SK-N-SH treated with all-trans-retinoic acid at 6 μM for 48 hours (cell line): ENCODE data around the gene TOMM20L.

ENCODE experiments used
- ATAC-seq: fragments of 200-7000 bp; cut with Tn5 transposase; 3 replicates; pipeline ENCODE4 v1.9.1; 2020; ENCODE audit warnings: mild to moderate bottlenecking, moderate library complexity
- ARNTL ChIP-seq: fragments of 450-650 bp; formaldehyde crosslinking; IDR thresholded peaks from 2 replicates; pipeline ENCODE4 v1.5.0; 2020; ENCODE audit warnings: low read depth, mild to moderate bottlenecking, moderate library complexity, borderline replicate concordance
- BACH2 ChIP-seq: fragments of 250-450 bp; sonication (Bioruptor Pico); IDR thresholded peaks from 2 replicates; pipeline ENCODE4 v1.9.0; 2021; ENCODE audit warnings: mild to moderate bottlenecking, borderline replicate concordance
- CSDC2 ChIP-seq: fragments of 250-450 bp; sonication (Bioruptor Pico); IDR thresholded peaks from 2 replicates; pipeline ENCODE4 v1.5.0; 2020; ENCODE audit warnings: mild to moderate bottlenecking, moderate library complexity
- CSRNP3 ChIP-seq: fragments of 250-450 bp; sonication (Bioruptor Pico); IDR thresholded peaks from 2 replicates; pipeline ENCODE4 v1.5.1; 2021; ENCODE audit warnings: mild to moderate bottlenecking, moderate library complexity
- ESRRG ChIP-seq: fragments of 250-450 bp; sonication (Bioruptor Pico); IDR thresholded peaks from 2 replicates; pipeline ENCODE4 v1.6.1; 2021; ENCODE audit warnings: mild to moderate bottlenecking
- GLIS3 ChIP-seq: fragments of 250-450 bp; sonication (Bioruptor Pico); IDR thresholded peaks from 2 replicates; pipeline ENCODE4 v1.5.0; 2020; ENCODE audit warnings: mild to moderate bottlenecking, moderate library complexity
- PATZ1 ChIP-seq: fragments of 250-450 bp; sonication (Bioruptor Pico); IDR thresholded peaks from 2 replicates; pipeline ENCODE4 v1.8.0; 2020; ENCODE audit warnings: mild to moderate bottlenecking, moderate library complexity, borderline replicate concordance
- POU6F1 ChIP-seq: fragments of 250-450 bp; sonication (Bioruptor Pico); IDR thresholded peaks from 2 replicates; pipeline ENCODE4 v1.8.0; 2021; ENCODE audit warnings: low read depth, mild to moderate bottlenecking, moderate library complexity, borderline replicate concordance
- PPARA ChIP-seq: fragments of 250-450 bp; sonication (Bioruptor Pico); IDR thresholded peaks from 2 replicates; pipeline ENCODE4 v1.5.0; 2020; ENCODE audit warnings: mild to moderate bottlenecking, borderline replicate concordance
- RARB ChIP-seq: fragments of 250-450 bp; sonication (Bioruptor Pico); IDR thresholded peaks from 2 replicates; pipeline ENCODE4 v1.8.0; 2021; ENCODE audit warnings: mild to moderate bottlenecking, moderate library complexity
- SNAI2 ChIP-seq: fragments of 250-450 bp; sonication (Bioruptor Pico); IDR thresholded peaks from 2 replicates; pipeline ENCODE4 v1.5.0; 2020; ENCODE audit warnings: mild to moderate bottlenecking, moderate library complexity
- TCF4 ChIP-seq: fragments of 250-450 bp; sonication (Bioruptor Pico); IDR thresholded peaks from 2 replicates; pipeline ENCODE4 v1.8.0; 2021; ENCODE audit warnings: mild to moderate bottlenecking, moderate library complexity, borderline replicate concordance
- TOX ChIP-seq: fragments of 250-450 bp; sonication (Bioruptor Pico); IDR thresholded peaks from 2 replicates; pipeline ENCODE4 v1.8.0; 2021; ENCODE audit warnings: mild to moderate bottlenecking, moderate library complexity, borderline replicate concordance
- ZC3H10 ChIP-seq: fragments of 250-450 bp; sonication (Bioruptor Pico); IDR thresholded peaks from 2 replicates; pipeline ENCODE4 v1.5.1; 2021; ENCODE audit warnings: mild to moderate bottlenecking, moderate library complexity
- ZFP3 ChIP-seq: fragments of 250-450 bp; sonication (Bioruptor Pico); IDR thresholded peaks from 2 replicates; pipeline ENCODE4 v1.5.0; 2020; ENCODE audit warnings: mild to moderate bottlenecking, moderate library complexity
- ZFP30 ChIP-seq: fragments of 450-650 bp; formaldehyde crosslinking; IDR thresholded peaks from 2 replicates; pipeline ENCODE4 v1.5.0; 2022; ENCODE audit warnings: mild to moderate bottlenecking, moderate library complexity
- ZNF565 ChIP-seq: fragments of 450-650 bp; formaldehyde crosslinking; conservative IDR thresholded peaks from 2 replicates; pipeline ENCODE4 v1.5.0; 2020; ENCODE audit warnings: low read depth, mild to moderate bottlenecking, moderate library complexity
- ZNF70 ChIP-seq: fragments of 450-650 bp; formaldehyde crosslinking; IDR thresholded peaks from 2 replicates; pipeline ENCODE4 v1.5.0; 2020; ENCODE audit warnings: mild to moderate bottlenecking, moderate library complexity
- ZNF8 ChIP-seq: fragments of 450-650 bp; formaldehyde crosslinking; IDR thresholded peaks from 2 replicates; pipeline ENCODE4 v1.5.0; 2020; ENCODE audit warnings: mild to moderate bottlenecking, moderate library complexity
- TF ChIP-seq, protein P1 (sequence below): fragments of 250-450 bp; sonication (Bioruptor Pico); IDR thresholded peaks from 2 replicates; pipeline ENCODE4 v1.5.0; 2020; ENCODE audit warnings: mild to moderate bottlenecking, moderate library complexity
- TF ChIP-seq, protein P2 (sequence below): fragments of 250-450 bp; sonication (Bioruptor Pico); IDR thresholded peaks from 2 replicates; pipeline ENCODE4 v1.5.1; 2020; ENCODE audit warnings: low read depth, mild to moderate bottlenecking, moderate library complexity

TOMM20L gene

DNA sequence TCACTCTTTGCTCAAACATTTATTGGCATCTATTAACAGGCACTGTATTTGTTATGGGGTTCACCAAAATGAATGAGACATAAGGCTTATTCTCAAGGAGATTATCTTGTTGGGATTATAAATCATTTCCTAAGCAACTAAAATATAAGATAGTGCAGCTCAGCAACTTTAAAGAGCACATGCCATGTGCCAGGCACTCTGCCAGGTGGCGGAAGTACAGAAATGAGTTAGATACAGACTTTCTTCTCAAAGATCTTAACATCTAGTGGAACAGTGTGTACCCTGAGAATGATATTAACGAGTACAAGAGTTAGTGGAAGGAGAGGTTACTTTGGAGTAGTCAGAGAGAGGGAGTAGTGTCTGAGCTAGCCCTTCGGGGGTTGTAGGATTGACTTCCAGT is 28.4 kb upstream of the TOMM20L start:
- ATAC-seq: no peak
- TF ChIP-seq PPARA (CRISPR knock-in tag) (no peak), GLIS3 (CRISPR knock-in tag) (no peak), ARNTL (CRISPR knock-in tag) (no peak), BACH2 (CRISPR knock-in tag) (no peak), ZFP30 (CRISPR knock-in tag) (no peak), CSRNP3 (CRISPR knock-in tag) (no peak), CSDC2 (CRISPR knock-in tag) (no peak), RARB (CRISPR knock-in tag) (no peak), PATZ1 (CRISPR knock-in tag) (no peak), ZNF565 (no peak), ZNF70 (CRISPR knock-in tag) (no peak), POU6F1 (CRISPR knock-in tag) (no peak), ZNF8 (CRISPR knock-in tag) (no peak), ZC3H10 (no peak), SNAI2 (no peak), TCF4 (CRISPR knock-in tag) (no peak), ESRRG (no peak), TOX (CRISPR knock-in tag) (no peak)
- TF ChIP-seq, protein P1, sequence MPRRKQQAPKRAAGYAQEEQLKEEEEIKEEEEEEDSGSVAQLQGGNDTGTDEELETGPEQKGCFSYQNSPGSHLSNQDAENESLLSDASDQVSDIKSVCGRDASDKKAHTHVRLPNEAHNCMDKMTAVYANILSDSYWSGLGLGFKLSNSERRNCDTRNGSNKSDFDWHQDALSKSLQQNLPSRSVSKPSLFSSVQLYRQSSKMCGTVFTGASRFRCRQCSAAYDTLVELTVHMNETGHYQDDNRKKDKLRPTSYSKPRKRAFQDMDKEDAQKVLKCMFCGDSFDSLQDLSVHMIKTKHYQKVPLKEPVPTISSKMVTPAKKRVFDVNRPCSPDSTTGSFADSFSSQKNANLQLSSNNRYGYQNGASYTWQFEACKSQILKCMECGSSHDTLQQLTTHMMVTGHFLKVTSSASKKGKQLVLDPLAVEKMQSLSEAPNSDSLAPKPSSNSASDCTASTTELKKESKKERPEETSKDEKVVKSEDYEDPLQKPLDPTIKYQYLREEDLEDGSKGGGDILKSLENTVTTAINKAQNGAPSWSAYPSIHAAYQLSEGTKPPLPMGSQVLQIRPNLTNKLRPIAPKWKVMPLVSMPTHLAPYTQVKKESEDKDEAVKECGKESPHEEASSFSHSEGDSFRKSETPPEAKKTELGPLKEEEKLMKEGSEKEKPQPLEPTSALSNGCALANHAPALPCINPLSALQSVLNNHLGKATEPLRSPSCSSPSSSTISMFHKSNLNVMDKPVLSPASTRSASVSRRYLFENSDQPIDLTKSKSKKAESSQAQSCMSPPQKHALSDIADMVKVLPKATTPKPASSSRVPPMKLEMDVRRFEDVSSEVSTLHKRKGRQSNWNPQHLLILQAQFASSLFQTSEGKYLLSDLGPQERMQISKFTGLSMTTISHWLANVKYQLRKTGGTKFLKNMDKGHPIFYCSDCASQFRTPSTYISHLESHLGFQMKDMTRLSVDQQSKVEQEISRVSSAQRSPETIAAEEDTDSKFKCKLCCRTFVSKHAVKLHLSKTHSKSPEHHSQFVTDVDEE (CRISPR knock-in tag): no peak
- TF ChIP-seq, protein P2, sequence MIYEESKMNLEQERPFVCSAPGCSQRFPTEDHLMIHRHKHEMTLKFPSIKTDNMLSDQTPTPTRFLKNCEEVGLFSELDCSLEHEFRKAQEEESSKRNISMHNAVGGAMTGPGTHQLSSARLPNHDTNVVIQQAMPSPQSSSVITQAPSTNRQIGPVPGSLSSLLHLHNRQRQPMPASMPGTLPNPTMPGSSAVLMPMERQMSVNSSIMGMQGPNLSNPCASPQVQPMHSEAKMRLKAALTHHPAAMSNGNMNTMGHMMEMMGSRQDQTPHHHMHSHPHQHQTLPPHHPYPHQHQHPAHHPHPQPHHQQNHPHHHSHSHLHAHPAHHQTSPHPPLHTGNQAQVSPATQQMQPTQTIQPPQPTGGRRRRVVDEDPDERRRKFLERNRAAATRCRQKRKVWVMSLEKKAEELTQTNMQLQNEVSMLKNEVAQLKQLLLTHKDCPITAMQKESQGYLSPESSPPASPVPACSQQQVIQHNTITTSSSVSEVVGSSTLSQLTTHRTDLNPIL: no peak

DNA sequence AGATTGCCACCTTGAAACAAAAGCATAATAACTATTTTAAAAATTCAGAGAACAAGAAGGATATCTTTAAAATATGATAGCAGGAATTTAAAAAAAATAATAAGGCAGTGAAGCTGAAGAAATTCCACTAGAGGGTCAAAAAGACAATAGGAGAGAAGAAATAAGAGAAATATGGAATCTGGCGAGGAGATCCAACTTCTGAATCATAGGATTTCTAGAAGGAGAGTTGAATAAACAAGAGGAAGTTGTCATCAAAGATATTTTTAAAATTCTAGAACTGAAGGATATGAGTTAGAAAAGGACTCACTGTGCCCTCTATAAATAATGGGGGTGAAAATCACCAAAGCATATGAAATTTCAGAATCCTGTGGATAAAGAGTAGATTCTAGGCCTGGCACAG is 26.8 kb upstream of the TOMM20L start:
- ATAC-seq: no peak
- TF ChIP-seq ESRRG: no peak
- TF ChIP-seq ZC3H10: no peak
- no peak for TF ChIP-seq GLIS3 (CRISPR knock-in tag)
- TF ChIP-seq CSDC2 (CRISPR knock-in tag): no peak
- no peak for TF ChIP-seq TOX (CRISPR knock-in tag)
- TF ChIP-seq ZFP3 (CRISPR knock-in tag): no peak

DNA sequence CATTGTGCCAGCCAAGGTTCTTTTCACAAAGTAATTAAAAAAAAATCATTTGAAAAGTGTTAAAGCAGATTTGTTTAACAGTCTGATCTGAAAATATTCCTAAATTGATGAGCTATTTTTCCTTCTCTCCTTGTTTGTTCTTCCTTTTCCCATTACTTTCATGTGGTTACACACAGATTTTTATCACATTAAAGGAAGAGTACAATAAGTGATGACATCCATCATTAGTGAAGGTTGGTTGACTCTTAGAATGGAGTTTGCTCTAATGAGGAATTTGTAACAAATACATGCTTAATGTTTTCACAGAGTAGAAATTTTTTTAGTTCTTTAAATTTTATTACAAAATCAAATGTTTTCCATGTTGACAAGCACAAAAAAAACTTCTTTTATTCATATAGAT is 18.9 kb upstream of the TOMM20L start:
- ATAC-seq: no peak
- TF ChIP-seq CSRNP3 (CRISPR knock-in tag) (no peak), ESRRG (no peak), ARNTL (CRISPR knock-in tag) (no peak), TOX (CRISPR knock-in tag) (no peak), BACH2 (CRISPR knock-in tag) (no peak)
- TF ChIP-seq, protein P2: no peak
